Esophagus muscularis mucosa (tissue), 4 donors: Measurements from ENCODE around the gene GNG12.

Experiments
- EP300 ChIP-seq: sonication (generic); formaldehyde crosslinking; IDR thresholded peaks from one replicate; pipeline ENCODE4 v1.6.1; 2017; ENCODE audit warnings: antibody characterized with exemption
- POLR2A ChIP-seq: fragments of 450-650 bp; IDR thresholded peaks from one replicate; pipeline ENCODE4 v1.6.1; 2017; ENCODE audit warnings: antibody characterized with exemption, moderate library complexity, mild to moderate bottlenecking, low read depth
- POLR2AphosphoS5 ChIP-seq, 2 donors: sonication (generic); formaldehyde crosslinking; IDR thresholded peaks; one replicate each; pipeline ENCODE4 v1.6.1; 2017; ENCODE audit warnings: antibody characterized with exemption in 2 of 2
- TF ChIP-seq, protein P1 (sequence below), 3 experiments: fragments of 200-600 bp in 2 of 3; fragments of 450-650 bp in 1 of 3; sonication (generic) in 2 of 3; IDR thresholded peaks; one replicate each; pipeline ENCODE4 v1.5.1; 2017 to 2019; ENCODE audit warnings: antibody characterized with exemption in 3 of 3, mild to moderate bottlenecking in 2 of 3, moderate library complexity in 1 of 3

DNA sequence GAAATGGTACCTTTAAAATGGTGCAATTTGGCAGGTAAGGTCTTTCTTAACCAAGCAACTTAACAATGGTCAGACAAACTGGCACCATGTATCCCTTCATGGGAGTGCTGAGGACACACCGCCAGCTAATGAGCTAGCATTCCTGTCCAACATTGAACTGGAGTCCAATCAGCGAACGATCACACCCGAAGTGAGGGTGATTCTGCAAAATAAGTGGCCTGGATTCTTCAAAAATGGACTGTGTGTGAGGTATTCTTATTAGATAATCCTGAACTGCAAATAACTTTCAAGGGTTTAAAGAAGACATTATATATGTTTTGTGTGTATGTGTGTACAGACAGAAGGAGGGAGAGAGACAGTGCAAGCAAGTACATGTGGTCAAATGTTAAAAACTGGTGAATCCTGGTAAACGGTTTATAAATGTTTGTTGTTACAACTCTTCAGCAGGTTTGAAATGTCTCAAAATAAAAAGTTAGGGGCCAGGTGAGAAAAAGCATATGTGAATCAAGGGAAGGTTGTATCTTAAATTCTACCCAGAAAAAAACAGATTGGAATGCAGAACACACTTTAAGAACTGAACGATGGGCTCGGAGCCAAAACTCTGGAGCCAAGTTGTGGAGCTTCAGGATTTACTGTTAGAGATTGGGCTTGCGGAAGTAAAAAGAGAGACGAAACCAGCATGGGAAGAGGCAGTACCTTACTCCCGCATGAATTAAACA, 127.4 kb downstream of the GNG12 start:
- TF ChIP-seq, protein P1, sequence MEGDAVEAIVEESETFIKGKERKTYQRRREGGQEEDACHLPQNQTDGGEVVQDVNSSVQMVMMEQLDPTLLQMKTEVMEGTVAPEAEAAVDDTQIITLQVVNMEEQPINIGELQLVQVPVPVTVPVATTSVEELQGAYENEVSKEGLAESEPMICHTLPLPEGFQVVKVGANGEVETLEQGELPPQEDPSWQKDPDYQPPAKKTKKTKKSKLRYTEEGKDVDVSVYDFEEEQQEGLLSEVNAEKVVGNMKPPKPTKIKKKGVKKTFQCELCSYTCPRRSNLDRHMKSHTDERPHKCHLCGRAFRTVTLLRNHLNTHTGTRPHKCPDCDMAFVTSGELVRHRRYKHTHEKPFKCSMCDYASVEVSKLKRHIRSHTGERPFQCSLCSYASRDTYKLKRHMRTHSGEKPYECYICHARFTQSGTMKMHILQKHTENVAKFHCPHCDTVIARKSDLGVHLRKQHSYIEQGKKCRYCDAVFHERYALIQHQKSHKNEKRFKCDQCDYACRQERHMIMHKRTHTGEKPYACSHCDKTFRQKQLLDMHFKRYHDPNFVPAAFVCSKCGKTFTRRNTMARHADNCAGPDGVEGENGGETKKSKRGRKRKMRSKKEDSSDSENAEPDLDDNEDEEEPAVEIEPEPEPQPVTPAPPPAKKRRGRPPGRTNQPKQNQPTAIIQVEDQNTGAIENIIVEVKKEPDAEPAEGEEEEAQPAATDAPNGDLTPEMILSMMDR (IDR thresholded peaks at IDR 0.05): no peak
- TF ChIP-seq EP300: no peak
- no peak for TF ChIP-seq POLR2AphosphoS5 (IDR thresholded peaks at IDR 0.05)
- TF ChIP-seq POLR2A: no peak
